A204.1 (cell line): ENCODE results near the gene HLA-DRB1.
"Not testable (repeated sequence)": the region's sequence is repeated elsewhere in the genome, so short reads cannot be mapped to it uniquely, and the experiment has no call there.

ENCODE experiments used
- FAIRE-seq: peaks from 2 replicates; lab custom pipeline; 2012; peaks lifted over from hg19 to GRCh38; lab: Jason Lieb, UNC

The HLA-DRB1 gene

GRCh38 chr6:32554116-32554965, 35.3 kb downstream of the HLA-DRB1 start:
- no peak for FAIRE-seq

GRCh38 chr6:32553037-32553742, 36.5 kb downstream of the HLA-DRB1 start:
- FAIRE-seq: no peak

GRCh38 chr6:32551410-32551809, 38.2 kb downstream of the HLA-DRB1 start:
- FAIRE-seq: no peak

- no peak for FAIRE-seq
Measured at GRCh38 chr6:32539839-32540238, 49.8 kb downstream of the HLA-DRB1 start.

GRCh38 chr6:32530431-32530793, 59.2 kb downstream of the HLA-DRB1 start:
- FAIRE-seq: not testable (repeated sequence)

- FAIRE-seq: no peak
Measured at GRCh38 chr6:32529697-32530430, 59.8 kb downstream of the HLA-DRB1 start, which contains the start of gene HLA-DRB5. TSS of gene HLA-DRB5 (minus strand) at chr6:32530287. CDS start at chr6:32530224, 63 bp downstream.
